IPS DF 19.7 (cell line): ENCODE measurements around the gene PLCG2.
"Not testable (repeated sequence)": the region's sequence is repeated elsewhere in the genome, so short reads cannot be mapped to it uniquely, and the experiment has no call there.

Source experiments
- DNase-seq: peaks from one replicate; pipeline ENCODE4 v3.0.0-alpha.2; 2013; ENCODE audit warnings: low read depth, low spot score

Gene PLCG2

GRCh38 chr16:81778861-81779535, at the start of gene PLCG2:
PLCG2 (plus strand) TSS chr16:81779291; CDS start chr16:81785990, 6,699 bp downstream.
- DNase-seq = peak; percentile 28

GRCh38 chr16:81729451-81729850, 49.6 kb upstream of the PLCG2 start:
- DNase-seq = no peak

GRCh38 chr16:81730090-81731051, 48.7 kb upstream of the PLCG2 start:
- DNase-seq = peak; percentile 99

- no peak for DNase-seq
Observed at GRCh38 chr16:81731649-81732048, 47.4 kb upstream of the PLCG2 start.

GRCh38 chr16:81732699-81733098, 46.4 kb upstream of the PLCG2 start:
- DNase-seq = no peak

GRCh38 chr16:81733295-81733694, 45.8 kb upstream of the PLCG2 start:
- DNase-seq = no peak

GRCh38 chr16:81734632-81735434, 44.3 kb upstream of the PLCG2 start:
- no peak for DNase-seq

- DNase-seq = no peak
Observed at GRCh38 chr16:81737885-81738536, 41.1 kb upstream of the PLCG2 start.

GRCh38 chr16:81738783-81739496, 40.2 kb upstream of the PLCG2 start:
- no peak for DNase-seq

- DNase-seq = no peak
Observed at GRCh38 chr16:81739503-81739902, 39.6 kb upstream of the PLCG2 start.

- DNase-seq = no peak
Observed at GRCh38 chr16:81740169-81740568, 38.9 kb upstream of the PLCG2 start.

GRCh38 chr16:81741430-81741770, 37.7 kb upstream of the PLCG2 start:
- not testable (repeated sequence) for DNase-seq

GRCh38 chr16:81744385-81744784, 34.7 kb upstream of the PLCG2 start:
- DNase-seq = no peak

GRCh38 chr16:81744911-81745310, 34.2 kb upstream of the PLCG2 start:
- no peak for DNase-seq

GRCh38 chr16:81745704-81746558, 33.2 kb upstream of the PLCG2 start:
- no peak for DNase-seq

- DNase-seq = no peak
Observed at GRCh38 chr16:81746566-81746965, 32.5 kb upstream of the PLCG2 start.

- DNase-seq = no peak
Observed at GRCh38 chr16:81748476-81749198, 30.5 kb upstream of the PLCG2 start.

GRCh38 chr16:81752225-81752875, 26.7 kb upstream of the PLCG2 start:
- DNase-seq = no peak

GRCh38 chr16:81752876-81753227, 26.2 kb upstream of the PLCG2 start:
- DNase-seq = no peak
